BLaER1 (cell line): Measurements from ENCODE around the gene MIAT.
A peak's percentile ranks its signal among the peaks of the same experiment; 100 is the strongest.

Source experiments
- H3K27ac ChIP-seq: shearing (Covaris generic); formaldehyde crosslinking; 2 replicates; pipeline ENCODE4 v1.8.1; 2022
- H3K27me3 ChIP-seq: shearing (Covaris generic); formaldehyde crosslinking; 2 replicates; pipeline ENCODE4 v1.8.1; 2022
- H3K36me3 ChIP-seq: shearing (Covaris generic); formaldehyde crosslinking; 2 replicates; pipeline ENCODE4 v1.8.1; 2022
- H3K4me1 ChIP-seq: shearing (Covaris generic); formaldehyde crosslinking; 2 replicates; pipeline ENCODE4 v1.8.1; 2022
- H3K4me2 ChIP-seq: shearing (Covaris generic); formaldehyde crosslinking; 2 replicates; pipeline ENCODE4 v1.8.1; 2022
- H3K4me3 ChIP-seq: shearing (Covaris generic); formaldehyde crosslinking; 2 replicates; pipeline ENCODE4 v1.8.1; 2022
- H3K9ac ChIP-seq: shearing (Covaris generic); formaldehyde crosslinking; 2 replicates; pipeline ENCODE4 v1.8.1; 2022
- H3K9me3 ChIP-seq: shearing (Covaris generic); formaldehyde crosslinking; 2 replicates; pipeline ENCODE4 v1.8.1; 2022
- H4K20me1 ChIP-seq: shearing (Covaris generic); formaldehyde crosslinking; 2 replicates; pipeline ENCODE4 v1.8.1; 2022
- Cebpa-rat ChIP-seq: shearing (Covaris generic); IDR thresholded peaks from 2 replicates; pipeline ENCODE4 v1.8.1; 2022

Gene MIAT

GRCh38 chr22:26674211-26675190 lies 17.1 kb downstream of the MIAT start:
- peaks cover 22% of the 10 kb centered on the region for H4K20me1 ChIP-seq
- H3K9me3 ChIP-seq = no peaks in the 10 kb centered on the region
- H3K4me3 ChIP-seq = peak overlapping the region; percentile 80
- no peaks in the 10 kb centered on the region for H3K27me3 ChIP-seq
- peak overlapping the region; percentile 93 for H3K9ac ChIP-seq
- H3K27ac ChIP-seq = peak overlapping the region; percentile 95
- peak overlapping the region; percentile 95 for H3K4me2 ChIP-seq
- peaks cover 88% of the 10 kb centered on the region for H3K4me1 ChIP-seq
- peaks cover 6% of the 10 kb centered on the region; the same call in 1 of the 2 replicates for H3K36me3 ChIP-seq
- TF ChIP-seq Cebpa-rat = no peak

GRCh38 chr22:26675687-26676268 lies 18.4 kb downstream of the MIAT start:
- H3K36me3 ChIP-seq = peaks cover 19% of the 10 kb centered on the region
- H3K9me3 ChIP-seq = no peaks in the 10 kb centered on the region
- peak overlapping the region; percentile 93; the same call in 1 of the 2 replicates for H3K9ac ChIP-seq
- peak overlapping the region; percentile 95 for H3K4me2 ChIP-seq
- H3K4me3 ChIP-seq = peak overlapping the region; percentile 80
- TF ChIP-seq Cebpa-rat = no peak
- H3K27ac ChIP-seq = peak overlapping the region; percentile 95
- H3K4me1 ChIP-seq = peaks cover 75% of the 10 kb centered on the region
- H3K27me3 ChIP-seq = no peaks in the 10 kb centered on the region
- H4K20me1 ChIP-seq = peaks cover 35% of the 10 kb centered on the region

GRCh38 chr22:26677217-26677616 lies 19.8 kb downstream of the MIAT start:
- H3K4me2 ChIP-seq = peak overlapping the region; percentile 32
- no peak overlapping the region for H3K27ac ChIP-seq
- H3K4me3 ChIP-seq = no peak overlapping the region
- H3K36me3 ChIP-seq = peaks cover 33% of the 10 kb centered on the region
- no peak for TF ChIP-seq Cebpa-rat
- no peak overlapping the region for H3K9ac ChIP-seq
- H4K20me1 ChIP-seq = peaks cover 49% of the 10 kb centered on the region
- H3K27me3 ChIP-seq = no peaks in the 10 kb centered on the region
- H3K4me1 ChIP-seq = peaks cover 60% of the 10 kb centered on the region
- no peaks in the 10 kb centered on the region for H3K9me3 ChIP-seq

GRCh38 chr22:26679003-26679629 lies 21.7 kb downstream of the MIAT start:
- no peak overlapping the region for H3K4me3 ChIP-seq
- peaks cover 55% of the 10 kb centered on the region for H4K20me1 ChIP-seq
- no peaks in the 10 kb centered on the region for H3K9me3 ChIP-seq
- H3K4me1 ChIP-seq = peaks cover 50% of the 10 kb centered on the region
- no peaks in the 10 kb centered on the region for H3K27me3 ChIP-seq
- peak overlapping the region; percentile 32; the same call in 1 of the 2 replicates for H3K4me2 ChIP-seq
- no peak overlapping the region for H3K27ac ChIP-seq
- H3K9ac ChIP-seq = no peak overlapping the region
- H3K36me3 ChIP-seq = peaks cover 50% of the 10 kb centered on the region
- no peak for TF ChIP-seq Cebpa-rat

GRCh38 chr22:26680485-26680884 lies 23.1 kb downstream of the MIAT start:
- Histone ChIP-seq H3K9ac (no peak overlapping the region), H3K27ac (no peak overlapping the region), H3K36me3 (peaks cover 63% of the 10 kb centered on the region), H3K4me2 (no peak overlapping the region), H3K9me3 (no peaks in the 10 kb centered on the region), H3K27me3 (no peaks in the 10 kb centered on the region), H3K4me3 (no peak overlapping the region), H4K20me1 (peaks cover 67% of the 10 kb centered on the region), H3K4me1 (peaks cover 36% of the 10 kb centered on the region)
- TF ChIP-seq Cebpa-rat = no peak

- H4K20me1 ChIP-seq = peaks cover 73% of the 10 kb centered on the region
- H3K36me3 ChIP-seq = peaks cover 72% of the 10 kb centered on the region
- H3K4me2 ChIP-seq = no peak overlapping the region
- peaks cover 1% of the 10 kb centered on the region; the same call in 1 of the 2 replicates for H3K9me3 ChIP-seq
- no peak overlapping the region for H3K4me3 ChIP-seq
- no peak overlapping the region for H3K9ac ChIP-seq
- H3K27me3 ChIP-seq = no peaks in the 10 kb centered on the region
- no peak for TF ChIP-seq Cebpa-rat
- peaks cover 27% of the 10 kb centered on the region for H3K4me1 ChIP-seq
- no peak overlapping the region for H3K27ac ChIP-seq
These were observed 24.0 kb downstream of the MIAT start for GRCh38 chr22:26681395-26681821.

- H3K9me3 ChIP-seq = peaks cover 6% of the 10 kb centered on the region
- H4K20me1 ChIP-seq = peaks cover 82% of the 10 kb centered on the region
- H3K36me3 ChIP-seq = peaks cover 84% of the 10 kb centered on the region
- H3K27me3 ChIP-seq = no peaks in the 10 kb centered on the region
- no peak overlapping the region for H3K4me2 ChIP-seq
- no peak overlapping the region for H3K27ac ChIP-seq
- no peak overlapping the region for H3K9ac ChIP-seq
- peaks cover 8% of the 10 kb centered on the region for H3K4me1 ChIP-seq
- no peak overlapping the region for H3K4me3 ChIP-seq
- no peak for TF ChIP-seq Cebpa-rat
These were observed 26.8 kb downstream of the MIAT start for GRCh38 chr22:26684168-26684567.

GRCh38 chr22:26685601-26686000 lies 28.2 kb downstream of the MIAT start:
- Histone ChIP-seq H3K9ac (no peak overlapping the region), H3K27ac (no peak overlapping the region), H3K9me3 (peaks cover 6% of the 10 kb centered on the region), H3K27me3 (no peaks in the 10 kb centered on the region), H3K4me2 (no peak overlapping the region), H3K36me3 (peaks cover 81% of the 10 kb centered on the region), H4K20me1 (peaks cover 82% of the 10 kb centered on the region), H3K4me3 (no peak overlapping the region), H3K4me1 (peaks cover 22% of the 10 kb centered on the region)
- no peak for TF ChIP-seq Cebpa-rat

GRCh38 chr22:26687439-26687838 lies 30.1 kb downstream of the MIAT start:
- no peak for TF ChIP-seq Cebpa-rat
- Histone ChIP-seq H3K36me3 (peaks cover 66% of the 10 kb centered on the region), H3K4me2 (no peak overlapping the region), H3K4me1 (peaks cover 40% of the 10 kb centered on the region), H3K27ac (no peak overlapping the region), H4K20me1 (peaks cover 83% of the 10 kb centered on the region), H3K9ac (no peak overlapping the region), H3K4me3 (no peak overlapping the region), H3K27me3 (no peaks in the 10 kb centered on the region), H3K9me3 (peaks cover 6% of the 10 kb centered on the region)
